OCI-LY3 (cell line): ENCODE results near the gene PHLDB2.

Experiments
- H2AFZ ChIP-seq: fragments of 200-600, 300-600 bp; shearing (Covaris generic); 2 replicates; pipeline ENCODE4 v1.6.0; 2014; ENCODE audit warnings: antibody characterized with exemption, low read depth, low read length
- H3K27ac ChIP-seq: fragments of 200-600, 300-600 bp; sonication (generic); 2 replicates; pipeline ENCODE4 v1.5.1; 2014; ENCODE audit warnings: mild to moderate bottlenecking, low read length, moderate library complexity, mixed read lengths
- H3K27me3 ChIP-seq: fragments of 200-600, 300-600 bp; sonication (generic); 2 replicates; pipeline ENCODE4 v1.6.1; 2014; ENCODE audit warnings: low read depth, low read length, mixed read lengths
- H3K36me3 ChIP-seq: fragments of 200-600, 300-600 bp; sonication (generic); replicated peaks from 2 replicates; pipeline ENCODE3; 2014; ENCODE audit warnings: low read depth, low read length, mixed read lengths
- H3K4me1 ChIP-seq: fragments of 300-600, 200-600 bp; sonication (generic); 2 replicates; pipeline ENCODE4 v1.6.1; 2014; ENCODE audit warnings: low read length, mixed read lengths
- H3K4me2 ChIP-seq: fragments of 200-600, 300-600 bp; sonication (generic); 2 replicates; pipeline ENCODE4 v1.6.1; 2014; ENCODE audit warnings: low read length, mixed read lengths
- H3K4me3 ChIP-seq: fragments of 300-600, 200-600 bp; sonication (generic); 2 replicates; pipeline ENCODE4 v1.5.1; 2014; ENCODE audit warnings: antibody characterized with exemption, mild to moderate bottlenecking, low read length, moderate library complexity
- H3K79me2 ChIP-seq: fragments of 300-600, 200-600 bp; shearing (Covaris generic); 2 replicates; pipeline ENCODE4 v1.6.1; 2014; ENCODE audit warnings: mild to moderate bottlenecking, low read length, mixed read lengths
- H3K9ac ChIP-seq: fragments of 300-600, 200-600 bp; shearing (Covaris generic); 2 replicates; pipeline ENCODE4 v1.6.0; 2014; ENCODE audit warnings: mild to moderate bottlenecking, low read length, moderate library complexity
- H3K9me3 ChIP-seq: fragments of 200-600, 300-600 bp; shearing (Covaris generic); 2 replicates; pipeline ENCODE4 v1.6.1; 2014; ENCODE audit warnings: low read length, mixed read lengths; ENCODE audit not compliant: insufficient read depth
- H4K20me1 ChIP-seq: fragments of 200-600, 300-600 bp; sonication (generic); 2 replicates; pipeline ENCODE4 v1.6.1; 2016; ENCODE audit warnings: low read length, mixed read lengths; ENCODE audit not compliant: insufficient read depth
- EZH2phosphoT487 ChIP-seq: fragments of 200-600 bp; shearing (Covaris generic); IDR thresholded peaks from 2 replicates; pipeline ENCODE4 v1.6.1; 2018; ENCODE audit warnings: antibody characterized with exemption, mixed run types, low read depth
- TF ChIP-seq, protein P1 (sequence below): fragments of 200-600, 300-600 bp; sonication (generic); IDR thresholded peaks from 2 replicates; pipeline ENCODE4 v1.5.1; 2014; ENCODE audit warnings: antibody characterized with exemption, low read length, low read depth

The PHLDB2 gene

DNA sequence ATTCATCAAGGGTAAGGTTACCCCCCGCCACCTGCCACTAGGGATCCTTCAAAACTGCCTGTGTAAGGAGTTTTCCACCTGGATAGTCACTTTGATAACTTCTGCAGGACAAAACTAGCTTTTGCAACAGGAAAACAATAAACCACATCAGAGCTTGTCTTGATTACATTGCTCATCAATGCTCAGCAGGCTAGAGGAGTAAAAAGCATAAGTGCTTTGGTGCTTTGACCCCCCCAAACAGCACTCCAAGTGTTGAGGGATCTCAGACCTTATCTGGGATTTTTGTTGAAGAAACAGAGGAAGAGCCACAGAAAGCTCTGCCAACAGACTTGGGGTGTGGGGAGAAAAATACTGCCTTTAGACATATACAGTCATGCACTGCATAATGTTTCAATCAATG, 10.8 kb upstream of the PHLDB2 start:
- Histone ChIP-seq H3K9ac (no peak overlapping the region), H3K4me2 (no peak overlapping the region), H3K4me1 (peaks cover 8% of the 10 kb centered on the region), H3K36me3 (no peaks in the 10 kb centered on the region), H2AFZ (no peak overlapping the region), H4K20me1 (no peaks in the 10 kb centered on the region), H3K27me3 (no peaks in the 10 kb centered on the region), H3K4me3 (no peak overlapping the region), H3K79me2 (no peaks in the 10 kb centered on the region), H3K27ac (no peak overlapping the region), H3K9me3 (no peaks in the 10 kb centered on the region)
- TF ChIP-seq, protein P1, sequence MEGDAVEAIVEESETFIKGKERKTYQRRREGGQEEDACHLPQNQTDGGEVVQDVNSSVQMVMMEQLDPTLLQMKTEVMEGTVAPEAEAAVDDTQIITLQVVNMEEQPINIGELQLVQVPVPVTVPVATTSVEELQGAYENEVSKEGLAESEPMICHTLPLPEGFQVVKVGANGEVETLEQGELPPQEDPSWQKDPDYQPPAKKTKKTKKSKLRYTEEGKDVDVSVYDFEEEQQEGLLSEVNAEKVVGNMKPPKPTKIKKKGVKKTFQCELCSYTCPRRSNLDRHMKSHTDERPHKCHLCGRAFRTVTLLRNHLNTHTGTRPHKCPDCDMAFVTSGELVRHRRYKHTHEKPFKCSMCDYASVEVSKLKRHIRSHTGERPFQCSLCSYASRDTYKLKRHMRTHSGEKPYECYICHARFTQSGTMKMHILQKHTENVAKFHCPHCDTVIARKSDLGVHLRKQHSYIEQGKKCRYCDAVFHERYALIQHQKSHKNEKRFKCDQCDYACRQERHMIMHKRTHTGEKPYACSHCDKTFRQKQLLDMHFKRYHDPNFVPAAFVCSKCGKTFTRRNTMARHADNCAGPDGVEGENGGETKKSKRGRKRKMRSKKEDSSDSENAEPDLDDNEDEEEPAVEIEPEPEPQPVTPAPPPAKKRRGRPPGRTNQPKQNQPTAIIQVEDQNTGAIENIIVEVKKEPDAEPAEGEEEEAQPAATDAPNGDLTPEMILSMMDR, result no peak
- TF ChIP-seq EZH2phosphoT487, result no peak

DNA sequence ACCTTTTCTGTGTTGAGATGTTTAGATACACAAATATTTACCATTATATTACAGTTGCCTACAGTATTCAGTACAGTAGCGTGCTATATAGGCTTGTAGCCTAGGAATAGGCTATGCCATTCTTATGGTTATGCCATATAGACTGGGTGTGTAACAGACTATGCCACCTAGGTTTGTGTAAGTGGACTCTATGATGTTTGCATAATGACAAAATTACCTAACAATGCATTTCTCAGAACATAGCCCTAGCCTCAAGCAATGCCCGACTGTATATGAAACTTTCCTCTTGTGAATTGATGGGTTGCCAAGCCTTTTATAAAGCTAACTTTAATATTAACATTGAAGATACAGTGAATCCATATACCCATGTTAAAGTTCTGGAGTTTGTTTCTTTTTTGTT, 10.3 kb upstream of the PHLDB2 start:
- Histone ChIP-seq H3K4me1 (peaks cover 8% of the 10 kb centered on the region), H3K9me3 (no peaks in the 10 kb centered on the region), H3K27ac (no peak overlapping the region), H3K79me2 (no peaks in the 10 kb centered on the region), H3K4me3 (no peak overlapping the region), H2AFZ (no peak overlapping the region), H3K9ac (no peak overlapping the region), H3K27me3 (no peaks in the 10 kb centered on the region), H3K36me3 (no peaks in the 10 kb centered on the region), H4K20me1 (no peaks in the 10 kb centered on the region), H3K4me2 (no peak overlapping the region)
- no peak for TF ChIP-seq EZH2phosphoT487
- TF ChIP-seq, protein P1, result no peak

DNA sequence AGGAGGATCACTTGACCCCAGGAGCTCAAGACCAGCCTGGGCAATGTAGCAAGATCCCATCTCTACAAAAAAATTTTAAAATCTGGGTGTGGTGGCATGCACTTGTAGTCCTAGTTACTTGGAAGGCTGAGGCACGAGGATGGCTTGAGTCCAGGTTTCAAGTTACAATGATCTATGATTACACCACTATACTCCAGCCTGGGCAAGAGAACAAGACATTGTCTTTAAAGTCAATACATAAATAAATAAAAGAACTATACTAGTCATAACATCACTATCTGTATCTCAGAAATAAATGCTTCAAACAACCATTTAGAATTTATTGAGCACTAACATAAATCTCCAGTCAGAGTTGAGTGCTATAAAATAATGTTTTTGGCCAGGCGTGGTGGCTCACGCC, 8.5 kb upstream of the PHLDB2 start:
- Histone ChIP-seq H3K27ac (no peak overlapping the region), H3K4me1 (peaks cover 8% of the 10 kb centered on the region), H3K36me3 (no peaks in the 10 kb centered on the region), H3K9ac (no peak overlapping the region), H3K4me2 (no peak overlapping the region), H3K27me3 (peaks cover 7% of the 10 kb centered on the region; the same call in 1 of the 2 replicates), H4K20me1 (no peaks in the 10 kb centered on the region), H3K79me2 (no peaks in the 10 kb centered on the region), H3K9me3 (no peaks in the 10 kb centered on the region), H3K4me3 (no peak overlapping the region), H2AFZ (no peak overlapping the region)
- no peak for TF ChIP-seq EZH2phosphoT487
- TF ChIP-seq, protein P1, result no peak

DNA sequence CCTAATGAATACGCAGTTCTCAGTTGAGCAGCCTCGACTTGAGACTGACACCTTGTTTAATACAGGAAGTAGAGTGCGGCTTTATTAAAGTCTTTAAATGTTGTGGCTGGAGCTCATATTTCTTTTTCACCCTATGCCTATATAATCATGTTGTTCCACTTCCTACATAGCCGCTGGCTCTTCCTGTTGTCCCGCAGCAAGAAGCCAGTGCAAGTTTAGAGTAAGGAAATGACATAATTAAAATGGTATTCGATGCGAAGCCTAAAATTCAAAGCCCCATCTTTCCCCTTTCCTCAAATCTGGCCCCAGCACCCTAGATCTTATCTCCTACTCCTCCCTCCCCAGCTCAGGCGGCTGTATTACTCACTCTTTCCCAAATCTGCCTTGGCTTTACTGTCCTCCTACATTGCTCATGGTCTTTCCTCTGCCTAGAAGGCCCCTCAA, 7.5 kb upstream of the PHLDB2 start:
- no peak overlapping the region for H2AFZ ChIP-seq

More for the DNA sequence above, 7.5 kb upstream of the PHLDB2 start:
- TF ChIP-seq, protein P1, result no peak
- TF ChIP-seq EZH2phosphoT487, result no peak
- Histone ChIP-seq H3K27me3 (peaks cover 7% of the 10 kb centered on the region; the same call in 1 of the 2 replicates), H3K4me1 (peaks cover 8% of the 10 kb centered on the region), H3K4me2 (no peak overlapping the region), H3K9me3 (no peaks in the 10 kb centered on the region), H4K20me1 (no peaks in the 10 kb centered on the region), H3K4me3 (no peak overlapping the region), H3K79me2 (no peaks in the 10 kb centered on the region), H3K9ac (no peak overlapping the region), H3K36me3 (no peaks in the 10 kb centered on the region), H3K27ac (no peak overlapping the region)
